ENCODE measurements around the gene CHGA. TPM values are rescaled to one million over a fixed set of nuclear protein-coding genes. Genes with fewer than 3 reads are reported as not detected.

The CHGA gene
- polyA plus RNA-seq, 3 donors: 0.67 to 41.3 (median 16.5) TPM

GRCh38 chr14:92951912-92952471 lies 29.0 kb downstream of the CHGA start:
- no peak overlapping the region for H3K27ac ChIP-seq (ENCODE audit: low read depth, low read length)
- WGBS, 3 donors: 16 to 19% (median 18%) methylated on average over 18 of the region's 18 CpGs

DNA sequence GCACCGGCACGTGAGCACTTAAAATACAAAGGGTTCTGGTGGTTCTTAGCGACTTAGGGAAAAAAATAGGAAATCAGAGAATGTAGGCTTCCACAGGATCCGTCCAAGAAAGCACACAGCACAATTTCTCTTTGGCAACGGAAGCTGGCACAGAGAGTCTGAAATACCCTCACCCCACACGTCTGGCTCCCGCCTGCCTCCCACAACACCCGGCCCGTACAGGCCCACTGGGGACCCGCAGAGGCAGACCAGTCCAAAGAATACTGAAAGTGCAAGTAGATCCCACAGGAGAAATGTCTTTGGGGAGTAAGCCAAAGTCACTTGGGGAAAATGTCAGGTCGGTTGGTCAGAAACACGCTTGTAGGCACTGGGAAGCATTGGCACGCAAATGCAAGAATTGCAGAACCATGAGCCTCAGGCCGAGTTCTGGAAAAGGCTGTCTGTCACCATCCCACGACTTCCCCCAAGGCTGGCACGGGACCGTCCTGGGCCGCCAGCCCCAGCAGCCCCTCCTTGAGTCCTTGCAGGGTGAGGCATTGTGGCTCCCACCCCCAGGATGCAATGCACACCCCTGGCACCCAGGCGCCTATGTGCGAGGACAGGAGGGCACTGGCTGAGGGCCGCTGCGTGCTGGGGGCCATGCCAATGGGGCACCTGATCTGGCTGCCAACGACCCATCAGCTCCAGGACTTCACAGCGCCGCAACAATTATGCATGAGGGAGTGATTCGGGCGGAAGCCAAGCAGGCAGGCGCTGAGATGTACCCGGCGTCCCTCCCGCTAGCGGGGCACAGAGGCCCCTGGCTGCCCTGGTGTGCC lies 29.7 kb downstream of the CHGA start:
- WGBS, 3 donors: 81 to 89% (median 83%) methylated on average over 32 of the region's 32 CpGs
- H3K27ac ChIP-seq (ENCODE audit: low read depth, low read length): no peak overlapping the region

GRCh38 chr14:92953526-92953925 lies 30.6 kb downstream of the CHGA start:
- no peak overlapping the region for H3K27ac ChIP-seq (ENCODE audit: low read depth, low read length)

DNA sequence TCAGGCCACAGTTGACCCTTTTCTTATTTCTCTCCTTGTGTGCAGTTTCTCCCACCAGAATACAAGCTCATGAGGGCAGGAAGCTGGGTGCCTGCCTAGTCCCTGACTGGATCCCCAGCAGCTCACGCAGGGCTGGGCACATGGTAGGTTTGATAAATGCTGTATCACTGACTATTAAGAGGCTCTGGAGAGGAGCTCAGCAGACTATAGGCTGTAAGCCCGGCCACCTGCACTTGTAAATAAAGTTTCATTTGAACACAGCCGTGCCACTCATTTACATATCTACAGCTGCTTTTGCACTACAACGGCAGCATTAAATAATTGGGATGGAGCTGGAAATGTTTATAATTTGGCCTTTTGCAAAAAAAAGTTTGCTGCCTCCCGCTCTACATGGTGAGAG lies 32.0 kb downstream of the CHGA start:
- 86 to 90% (median 86%) methylated on average over 5 of the region's 5 CpGs for WGBS, 3 donors
- H3K27ac ChIP-seq (ENCODE audit: low read depth, low read length): no peak overlapping the region

More at GRCh38 chr14:92953526-92953925, 30.6 kb downstream of the CHGA start:
- 86 to 96% (median 89%) methylated on average over 6 of the region's 6 CpGs for WGBS, 3 donors

- WGBS, 3 donors: 92 to 98% (median 95%) methylated on average over 7 of the region's 7 CpGs
- no peak overlapping the region for H3K27ac ChIP-seq (ENCODE audit: low read depth, low read length)
Observed at GRCh38 chr14:92955381-92955780, 32.4 kb downstream of the CHGA start.

GRCh38 chr14:92956961-92957360 lies 34.0 kb downstream of the CHGA start:
- H3K27ac ChIP-seq (ENCODE audit: low read depth, low read length): no peak overlapping the region
- WGBS, 3 donors: 80 to 96% (median 91%) methylated on average over 11 of the region's 11 CpGs

DNA sequence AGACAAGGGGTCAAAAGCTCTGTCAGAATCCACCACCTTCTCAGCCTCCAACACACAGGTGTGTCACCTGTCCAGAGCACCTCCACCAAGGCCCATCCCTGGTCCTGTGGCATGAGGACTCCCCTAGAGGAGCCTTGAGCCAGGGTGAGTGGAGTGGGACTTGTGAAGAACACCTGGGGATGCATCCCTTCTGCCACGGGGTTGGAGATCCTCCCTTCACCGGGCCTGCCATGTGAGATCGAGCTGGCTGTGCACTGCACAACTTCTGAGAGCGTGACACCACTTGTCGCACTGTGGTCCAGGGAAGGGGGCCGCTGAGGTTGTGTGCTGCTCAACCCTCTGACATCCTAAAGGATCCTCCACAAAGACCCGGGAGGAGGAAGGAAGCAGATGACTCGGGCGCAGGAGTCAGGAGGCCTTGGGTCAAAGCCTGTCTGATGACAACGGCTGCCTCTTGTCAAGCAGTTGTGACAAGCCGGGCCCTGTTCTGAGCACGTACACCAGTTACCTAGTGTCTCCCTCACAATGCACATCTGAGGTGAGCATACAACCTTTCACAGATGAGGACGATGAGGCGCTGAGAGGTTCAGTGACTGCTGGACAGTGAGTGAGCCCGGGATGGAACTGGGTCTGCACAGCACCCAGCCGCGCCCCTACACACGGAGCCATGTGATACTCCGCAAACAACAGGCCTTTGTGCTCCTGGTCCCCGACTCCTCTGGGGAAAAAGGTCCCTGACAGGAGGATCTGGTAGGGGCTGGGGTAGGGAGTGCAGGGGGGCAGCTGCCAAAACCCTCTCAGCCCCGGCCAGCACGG lies 35.6 kb downstream of the CHGA start:
- 87 to 92% (median 92%) methylated on average over 22 of the region's 22 CpGs for WGBS, 3 donors
- no peak overlapping the region for H3K27ac ChIP-seq (ENCODE audit: low read depth, low read length)

- H3K27ac ChIP-seq (ENCODE audit: low read depth, low read length): no peak overlapping the region
- WGBS, 3 donors: 80 to 89% (median 83%) methylated on average over 9 to 10 of the region's 10 CpGs
Observed at GRCh38 chr14:92959189-92959531, 36.2 kb downstream of the CHGA start.

DNA sequence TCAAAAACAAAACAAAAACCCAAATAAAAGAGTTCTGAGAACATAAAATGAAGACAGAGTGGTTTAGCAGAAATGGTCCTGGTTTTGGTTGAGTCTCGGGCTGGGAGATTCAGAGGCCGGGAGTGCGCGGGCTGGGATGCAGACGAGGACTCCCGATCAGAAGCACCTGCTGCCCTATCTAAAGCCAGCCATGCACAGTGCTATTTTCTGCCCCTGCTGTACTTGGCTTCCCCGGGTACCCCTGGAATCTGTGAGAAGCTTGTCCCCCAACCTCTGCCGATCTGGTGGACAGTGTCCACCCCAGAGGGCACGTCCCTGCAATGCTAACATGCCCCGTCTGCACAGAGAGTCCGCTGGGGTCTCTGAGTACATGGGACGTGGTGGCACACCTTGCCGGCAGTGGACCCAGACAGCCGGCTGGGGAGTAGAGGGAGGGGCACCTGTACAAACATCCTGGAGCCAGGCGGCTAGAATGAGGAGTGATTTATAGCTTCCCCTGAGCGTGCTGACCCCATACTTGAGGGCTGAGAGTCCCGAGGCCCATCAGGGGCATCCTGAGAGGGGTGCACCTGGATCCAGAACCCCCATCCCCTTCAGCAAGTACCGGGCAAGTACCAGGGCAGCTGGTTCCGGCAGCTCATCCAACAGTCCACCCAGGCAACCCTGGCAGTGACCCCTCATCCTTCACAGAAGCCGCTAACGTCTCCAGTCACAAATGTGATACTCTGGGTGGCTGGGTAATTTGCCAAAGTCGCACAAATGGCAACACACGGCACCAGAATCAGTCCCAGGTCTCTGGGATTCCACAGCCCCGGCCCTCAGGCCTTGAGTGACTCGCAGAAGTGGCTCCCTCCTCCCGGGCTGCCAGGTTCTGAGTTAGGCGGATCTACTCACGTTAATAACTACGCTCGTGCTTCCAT lies 37.1 kb downstream of the CHGA start:
- 87 to 90% (median 89%) methylated on average over 30 of the region's 30 CpGs for WGBS, 3 donors
- no peak overlapping the region for H3K27ac ChIP-seq (ENCODE audit: low read depth, low read length)

DNA sequence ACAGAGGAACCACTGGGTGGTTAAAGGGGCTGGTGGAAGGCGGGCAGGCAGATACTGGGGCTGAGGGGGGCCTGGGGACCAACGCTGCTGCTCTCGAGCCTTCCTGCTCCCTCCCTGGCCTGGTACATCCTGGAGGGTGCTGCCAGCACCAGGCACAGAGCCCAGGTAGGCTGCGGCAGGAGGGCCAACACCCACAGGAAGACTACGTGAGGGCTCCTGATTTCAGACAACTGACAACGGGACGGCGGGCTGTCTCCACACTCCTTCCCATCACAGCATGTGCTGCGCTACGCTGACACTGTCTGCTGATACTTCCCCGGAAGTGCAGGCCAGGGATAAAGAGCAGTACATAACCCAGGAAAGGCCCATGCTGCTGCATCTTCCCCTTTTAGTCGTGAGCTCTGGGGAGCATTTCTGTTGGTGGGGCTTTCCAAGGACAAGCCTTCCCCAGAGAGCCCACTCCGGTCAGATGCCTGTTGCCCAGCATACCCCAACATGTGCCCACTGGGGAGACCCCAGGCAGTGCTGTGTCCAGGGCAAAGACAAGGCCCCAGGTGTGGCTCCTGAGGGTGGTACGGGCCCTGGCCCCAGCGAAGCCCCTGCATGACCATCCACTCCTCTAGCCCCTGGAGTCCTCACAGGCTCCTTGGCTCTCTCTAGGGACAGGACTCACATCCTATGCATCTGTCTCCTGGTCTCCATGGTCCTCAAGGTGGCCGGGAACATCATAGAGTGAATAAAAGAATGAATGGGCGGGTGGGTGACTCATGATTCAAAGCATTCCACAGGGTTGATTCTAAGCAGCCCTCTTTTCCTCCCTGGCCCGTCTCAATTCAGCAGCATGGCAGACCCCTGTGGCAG lies 38.0 kb downstream of the CHGA start:
- WGBS, 3 donors: 88 to 90% (median 89%) methylated on average over 18 of the region's 18 CpGs
- no peak overlapping the region for H3K27ac ChIP-seq (ENCODE audit: low read depth, low read length)

DNA sequence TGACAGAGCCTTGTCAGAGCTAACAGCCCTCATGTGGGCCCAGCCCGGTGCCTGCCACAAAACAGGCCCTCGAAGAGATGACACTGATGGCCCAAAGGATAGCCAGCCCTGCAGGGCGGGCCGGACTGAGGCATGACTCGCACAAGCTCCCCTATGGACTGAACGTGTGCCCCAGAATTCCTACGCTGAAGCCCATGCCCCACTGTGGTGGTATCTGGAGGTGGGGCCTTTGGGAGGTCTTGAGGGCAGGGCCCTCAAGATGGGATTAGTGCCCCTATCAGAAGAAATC lies 38.6 kb downstream of the CHGA start:
- 93 to 97% (median 94%) methylated on average over 7 of the region's 7 CpGs for WGBS, 3 donors
- no peak overlapping the region for H3K27ac ChIP-seq (ENCODE audit: low read depth, low read length)

GRCh38 chr14:92962031-92962830 lies 39.3 kb downstream of the CHGA start:
- no peak overlapping the region for H3K27ac ChIP-seq (ENCODE audit: low read depth, low read length)
- 93 to 95% (median 95%) methylated on average over 20 of the region's 20 CpGs for WGBS, 3 donors

DNA sequence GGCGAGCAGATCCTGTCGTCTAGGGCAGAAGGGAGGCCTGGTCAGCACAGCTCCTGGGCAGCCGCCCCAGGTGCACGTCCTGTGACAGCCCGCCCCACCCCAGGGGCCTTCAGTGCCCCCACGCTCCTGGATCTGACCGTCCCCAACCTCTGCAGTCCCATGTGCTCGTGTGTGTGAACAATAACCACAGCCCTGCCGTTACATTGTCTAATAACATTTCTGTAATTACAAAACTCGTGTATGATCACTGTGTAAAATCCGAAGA lies 39.8 kb downstream of the CHGA start:
- 94 to 97% (median 94%) methylated on average over 11 of the region's 11 CpGs for WGBS, 3 donors
- no peak overlapping the region for H3K27ac ChIP-seq (ENCODE audit: low read depth, low read length)

GRCh38 chr14:92963301-92964123 lies 40.6 kb downstream of the CHGA start:
- 78 to 85% (median 80%) methylated on average over 14 of the region's 14 CpGs for WGBS, 3 donors
- no peak overlapping the region for H3K27ac ChIP-seq (ENCODE audit: low read depth, low read length)

DNA sequence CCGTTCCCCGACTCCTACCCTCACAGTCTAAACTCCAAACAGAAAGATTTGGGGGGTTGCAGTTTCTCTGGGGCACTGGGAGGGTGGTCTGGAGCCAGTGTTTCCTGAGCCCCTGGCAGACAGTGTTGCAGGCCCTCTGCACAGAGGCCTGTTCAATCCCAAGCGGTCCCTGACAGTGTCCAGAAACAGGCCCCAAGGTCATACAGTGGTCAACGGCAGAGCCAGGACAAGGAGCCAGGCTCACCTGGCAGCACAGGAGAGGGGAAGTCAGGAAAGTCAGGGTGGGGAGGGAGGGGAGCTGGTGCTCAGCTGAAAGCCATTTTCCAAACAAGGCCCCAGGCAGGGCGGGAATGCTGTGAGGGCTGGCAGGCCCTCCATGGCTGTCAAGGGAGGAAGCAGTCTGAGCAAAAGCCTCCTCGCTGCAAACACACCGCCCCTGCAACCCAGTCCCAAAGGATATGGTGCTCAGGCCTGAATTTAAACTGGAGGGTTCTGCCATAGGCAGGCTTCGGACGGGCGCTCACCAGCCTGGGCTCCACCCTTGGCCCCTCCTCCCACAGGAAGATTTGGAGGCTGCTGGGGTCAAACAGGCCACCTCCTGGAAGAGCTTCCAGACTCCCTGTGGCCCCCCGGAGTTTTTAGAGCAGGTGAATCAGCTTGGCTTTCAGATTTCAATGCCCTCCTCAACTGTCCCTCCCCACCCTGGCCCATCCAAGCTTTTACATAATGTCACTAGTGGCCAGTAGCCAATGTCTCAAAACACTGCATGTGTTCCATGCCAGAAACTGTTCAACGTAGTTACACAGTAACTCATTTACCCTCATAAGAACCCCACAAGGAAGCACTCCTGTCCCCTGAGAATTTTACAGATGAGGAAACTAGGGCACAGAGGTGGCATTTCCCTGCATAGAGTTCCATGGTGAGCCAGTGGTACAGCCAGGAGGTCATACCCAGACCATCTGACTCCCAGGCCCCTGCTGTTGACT lies 41.5 kb downstream of the CHGA start:
- H3K27ac ChIP-seq (ENCODE audit: low read depth, low read length): no peak overlapping the region

More for the DNA sequence above, 41.5 kb downstream of the CHGA start:
- WGBS, 3 donors: 76 to 86% (median 85%) methylated on average over 11 to 12 of the region's 12 CpGs
